MCF 10A (cell line): ENCODE data around the gene PXMP2. TPM values are rescaled to one million over a fixed set of nuclear protein-coding genes. Genes with fewer than 3 reads are reported as not detected.

ENCODE experiments used
- BruUV-seq: library from RNA; stranded (reverse); fragments of 400-500 nt; replicated peaks from 2 replicates; lab custom pipeline; 2021; lab: Mats Ljungman, UMichigan
- CTCF ChIA-PET: fragments of 300-600 bp; sonication (Branson Sonifier 250); formaldehyde crosslinking; extraction: SDS; loops from one replicate; lab custom pipeline; 2021; ENCODE audit warnings: antibody characterized with exemption, inconsistent platforms; lab: Yijun Ruan, JAX
- POLR2A ChIA-PET: fragments of 300-600, 350-650 bp; sonication (Branson Sonifier 250); formaldehyde crosslinking; extraction: SDS; loops from one replicate; lab custom pipeline; 2020; ENCODE audit warnings: antibody characterized with exemption, inconsistent platforms; lab: Yijun Ruan, JAX
- DNase-seq: peaks from one replicate; pipeline ENCODE4 v3.0.0-alpha.2; 2018; ENCODE audit not compliant: unreplicated experiment
- H3K27ac Mint-ChIP-seq: one replicate; pipeline ENCODE4 v1.8.0; 2022; ENCODE audit warnings: mild to moderate bottlenecking, low read depth, mixed read lengths; ENCODE audit not compliant: unreplicated experiment
- H3K27me3 Mint-ChIP-seq: one replicate; pipeline ENCODE4 v1.8.0; 2022; ENCODE audit warnings: mixed read lengths; ENCODE audit not compliant: insufficient read depth, unreplicated experiment
- H3K36me3 Mint-ChIP-seq: one replicate; pipeline ENCODE4 v1.8.0; 2022; ENCODE audit warnings: mild to moderate bottlenecking, moderate library complexity, mixed read lengths; ENCODE audit not compliant: insufficient read depth, unreplicated experiment
- H3K4me1 Mint-ChIP-seq: one replicate; pipeline ENCODE4 v1.8.0; 2022; ENCODE audit warnings: mixed read lengths; ENCODE audit not compliant: insufficient read depth, unreplicated experiment
- H3K4me3 Mint-ChIP-seq: one replicate; pipeline ENCODE4 v1.8.0; 2022; ENCODE audit warnings: mild to moderate bottlenecking, moderate library complexity, mixed read lengths; ENCODE audit not compliant: unreplicated experiment
- H3K9me3 Mint-ChIP-seq: one replicate; pipeline ENCODE4 v1.8.0; 2022; ENCODE audit warnings: mixed read lengths; ENCODE audit not compliant: unreplicated experiment
- intact Hi-C: fragments of 100-400 bp; cut with micrococcal nuclease; formaldehyde crosslinking; loops from 2 replicates; pipeline ENCODE4 v1.14.1; 2022
- total RNA-seq: library from RNA; stranded (reverse); gene quantifications from 2 replicates; pipeline ENCODE4 v1.2.3, GENCODE V29; 2022
- TF ChIP-seq, protein P1 (sequence below): fragments of 200-600 bp; IDR thresholded peaks from one replicate; pipeline ENCODE4 v1.8.0; 2022; ENCODE audit warnings: antibody characterized with exemption, mild to moderate bottlenecking; ENCODE audit not compliant: unreplicated experiment

Gene PXMP2
- total RNA-seq, 1 experiment from 2014 or later = 28.1 TPM

DNA sequence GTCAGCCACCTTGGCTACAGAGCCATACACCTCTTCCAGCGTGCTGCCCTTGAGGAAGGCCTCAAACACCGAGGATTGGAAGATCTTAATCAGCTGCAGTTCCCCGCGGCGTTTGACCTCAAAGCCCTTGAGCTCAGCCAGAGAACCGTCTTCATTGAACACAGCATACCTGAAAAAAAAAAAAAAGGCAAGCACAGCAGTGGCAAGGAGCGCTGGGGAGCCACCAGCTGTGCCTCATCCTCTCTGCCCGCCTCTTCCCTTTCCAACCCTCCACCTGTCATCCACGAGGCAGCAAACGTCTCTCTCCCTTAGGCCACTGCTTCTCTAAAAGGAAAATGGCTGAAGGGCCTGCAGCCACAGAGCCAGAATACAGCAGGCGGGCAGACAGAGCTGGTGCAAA, 26.4 kb upstream of the PXMP2 start:
- Mint-ChIP-seq H3K36me3 (peaks cover 66% of the 10 kb centered on the region), H3K4me3 (no peak overlapping the region), H3K27ac (no peak overlapping the region), H3K27me3 (no peaks in the 10 kb centered on the region), H3K9me3 (no peaks in the 10 kb centered on the region), H3K4me1 (no peaks in the 10 kb centered on the region)
- intact Hi-C loops = no loop called here
- CTCF ChIA-PET = interaction anchor here (0.6 to 1.0 kb wide), 3 partner anchors 8 to 24 kb away, joined by 3 to 5 read pairs (median 3); no protein-coding TSS in a partner anchor
- POLR2A ChIA-PET = no interaction called here
- BruUV-seq = no TSS peak
- DNase-seq = no peak
- TF ChIP-seq, protein P1, sequence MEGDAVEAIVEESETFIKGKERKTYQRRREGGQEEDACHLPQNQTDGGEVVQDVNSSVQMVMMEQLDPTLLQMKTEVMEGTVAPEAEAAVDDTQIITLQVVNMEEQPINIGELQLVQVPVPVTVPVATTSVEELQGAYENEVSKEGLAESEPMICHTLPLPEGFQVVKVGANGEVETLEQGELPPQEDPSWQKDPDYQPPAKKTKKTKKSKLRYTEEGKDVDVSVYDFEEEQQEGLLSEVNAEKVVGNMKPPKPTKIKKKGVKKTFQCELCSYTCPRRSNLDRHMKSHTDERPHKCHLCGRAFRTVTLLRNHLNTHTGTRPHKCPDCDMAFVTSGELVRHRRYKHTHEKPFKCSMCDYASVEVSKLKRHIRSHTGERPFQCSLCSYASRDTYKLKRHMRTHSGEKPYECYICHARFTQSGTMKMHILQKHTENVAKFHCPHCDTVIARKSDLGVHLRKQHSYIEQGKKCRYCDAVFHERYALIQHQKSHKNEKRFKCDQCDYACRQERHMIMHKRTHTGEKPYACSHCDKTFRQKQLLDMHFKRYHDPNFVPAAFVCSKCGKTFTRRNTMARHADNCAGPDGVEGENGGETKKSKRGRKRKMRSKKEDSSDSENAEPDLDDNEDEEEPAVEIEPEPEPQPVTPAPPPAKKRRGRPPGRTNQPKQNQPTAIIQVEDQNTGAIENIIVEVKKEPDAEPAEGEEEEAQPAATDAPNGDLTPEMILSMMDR = no peak

DNA sequence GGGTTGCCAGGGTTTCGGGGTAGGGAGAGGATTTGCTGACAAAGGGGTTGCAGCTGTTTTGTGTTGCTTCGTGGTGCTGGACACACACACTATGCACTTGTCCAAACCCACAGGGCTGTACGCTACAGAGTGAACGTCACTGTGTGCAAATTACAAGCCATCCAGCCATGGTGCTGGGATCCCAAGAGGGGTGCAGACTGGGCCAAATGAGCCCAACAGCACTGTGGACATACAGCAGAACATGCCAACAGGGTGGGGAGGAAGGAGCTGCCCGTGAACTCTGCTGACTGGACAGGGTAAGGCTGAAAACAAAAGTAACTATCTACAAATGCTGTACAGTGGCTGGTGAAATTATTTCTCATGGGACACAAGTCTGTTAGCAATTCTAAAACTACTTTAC, 25.4 kb upstream of the PXMP2 start:
- Mint-ChIP-seq H3K27ac (no peak overlapping the region), H3K4me1 (no peaks in the 10 kb centered on the region), H3K9me3 (no peaks in the 10 kb centered on the region), H3K4me3 (no peak overlapping the region), H3K36me3 (peaks cover 74% of the 10 kb centered on the region), H3K27me3 (no peaks in the 10 kb centered on the region)
- intact Hi-C loops = no loop called here
- ChIA-PET POLR2A (no interaction called here), CTCF (interaction anchor here (0.9 kb wide), 1 partner anchor 23 kb away, joined by 5 read pairs; no protein-coding TSS in a partner anchor)
- DNase-seq = no peak
- BruUV-seq = no TSS peak
- TF ChIP-seq, protein P1 = no peak

DNA sequence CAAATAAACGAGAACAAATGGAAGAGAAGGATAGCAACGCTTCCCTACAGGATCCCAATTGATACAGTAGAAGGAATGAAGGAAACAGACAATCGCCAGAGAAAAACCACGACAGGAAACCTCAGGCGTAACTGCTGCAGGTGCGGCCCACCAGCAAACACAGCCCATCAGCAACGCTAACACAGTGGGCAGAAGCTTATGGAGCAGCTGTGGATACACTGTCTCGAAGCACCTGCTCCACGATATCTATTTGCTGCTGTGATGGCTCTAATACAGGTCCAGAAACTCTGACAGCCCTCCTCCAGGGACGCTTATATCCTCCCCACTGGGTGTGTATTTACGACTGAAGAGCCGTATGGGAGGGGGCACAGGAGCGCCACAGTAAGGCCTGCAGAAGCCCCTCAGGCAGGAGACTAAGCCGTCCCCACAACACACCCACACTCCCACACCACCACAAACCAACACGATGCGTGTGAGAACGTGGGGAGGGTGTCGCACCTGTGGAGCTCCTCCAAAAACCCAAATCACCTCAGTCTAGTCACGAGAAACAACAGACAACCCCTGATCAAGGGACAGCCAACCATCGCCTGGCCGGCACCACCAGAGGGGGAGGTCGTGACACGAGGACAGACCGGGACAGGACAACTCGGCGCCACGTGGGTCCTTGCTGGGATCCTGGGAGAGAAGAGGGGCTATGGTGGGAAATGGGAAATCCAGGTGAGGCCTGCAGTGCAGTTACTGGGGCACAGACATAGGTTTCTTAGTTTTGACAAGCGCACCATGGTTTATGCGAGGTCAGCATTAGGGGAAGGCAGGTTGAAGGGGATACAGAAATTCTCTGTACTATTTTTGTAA, 24.3 kb upstream of the PXMP2 start:
- Mint-ChIP-seq H3K36me3 (peaks cover 75% of the 10 kb centered on the region), H3K27me3 (no peaks in the 10 kb centered on the region), H3K4me1 (no peaks in the 10 kb centered on the region), H3K9me3 (no peaks in the 10 kb centered on the region), H3K27ac (no peak overlapping the region), H3K4me3 (no peak overlapping the region)
- intact Hi-C loops = no loop called here
- POLR2A ChIA-PET = no interaction called here
- no peak for DNase-seq
- TF ChIP-seq, protein P1 = no peak
- CTCF ChIA-PET = interaction anchor here (0.6 to 0.7 kb wide), 3 partner anchors 17 to 177 kb away, joined by 3 to 5 read pairs (median 3); no protein-coding TSS in a partner anchor
- no TSS peak for BruUV-seq
